Activated naive CD8-positive, alpha-beta T cell (primary cell): ENCODE data around the gene CEACAM8.
"Not testable (repeated sequence)": the region's sequence is repeated elsewhere in the genome, so short reads cannot be mapped to it uniquely, and the experiment has no call there.

Experiments
- H3K27ac Mint-ChIP-seq: one replicate; pipeline ENCODE4 v1.8.0; 2021; ENCODE audit warnings: mixed read lengths
- H3K27me3 Mint-ChIP-seq: one replicate; pipeline ENCODE4 v1.8.0; 2021; ENCODE audit warnings: mixed read lengths
- H3K36me3 Mint-ChIP-seq: one replicate; pipeline ENCODE4 v1.8.0; 2021; ENCODE audit warnings: mixed read lengths
- H3K4me1 Mint-ChIP-seq: one replicate; pipeline ENCODE4 v1.8.0; 2021; ENCODE audit warnings: low read depth, mixed read lengths
- H3K4me3 Mint-ChIP-seq: one replicate; pipeline ENCODE4 v1.8.0; 2021; ENCODE audit warnings: mild to moderate bottlenecking, mixed read lengths
- H3K9me3 Mint-ChIP-seq: one replicate; pipeline ENCODE4 v1.8.0; 2021; ENCODE audit warnings: low read depth, mixed read lengths

CEACAM8 gene

DNA sequence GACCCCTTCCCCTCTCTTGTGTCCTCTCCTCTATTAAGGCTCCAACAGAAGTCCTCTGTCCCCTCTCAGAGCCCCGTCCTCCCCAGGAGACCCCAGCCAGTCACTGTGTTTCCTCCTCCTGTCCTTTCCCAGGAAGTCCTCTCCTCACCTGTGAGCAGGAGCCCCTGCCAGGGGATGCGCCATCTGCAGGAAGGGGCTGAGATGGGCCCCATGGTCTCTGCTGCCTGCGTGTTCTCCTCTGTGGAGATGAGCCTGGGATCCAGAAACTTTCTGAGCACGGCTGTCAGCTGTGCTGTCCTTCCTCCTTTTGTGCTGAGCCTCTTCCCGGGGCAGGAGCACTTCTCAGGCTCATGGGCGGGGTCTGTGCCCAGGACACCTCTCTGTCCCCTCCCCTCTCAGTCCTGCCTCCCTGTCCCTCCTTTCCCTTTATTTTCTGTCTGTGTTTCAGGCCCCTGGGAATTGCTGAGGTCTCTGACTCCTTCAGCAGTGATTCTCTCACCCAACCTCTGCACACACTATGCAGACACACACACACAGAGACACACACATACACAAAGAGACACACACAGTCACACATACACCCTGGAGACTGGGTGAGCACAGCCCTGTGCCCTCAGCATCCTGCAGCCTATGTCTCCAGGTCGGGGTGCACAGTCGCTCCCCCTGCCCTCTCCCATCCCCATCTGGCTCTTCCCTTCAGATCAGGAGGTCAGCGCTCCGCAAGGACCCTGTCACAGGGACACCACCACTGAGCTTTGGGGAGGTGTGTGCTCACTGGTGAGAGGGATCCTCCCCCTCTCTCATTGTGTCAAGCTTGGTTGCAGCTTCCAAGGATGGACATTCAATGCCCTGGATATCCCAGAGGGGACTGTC is at the start of gene CEACAM8:
TSS of gene CEACAM8 (minus strand) at position 308 of the 873 bp plus-strand sequence. CDS start at position 212, 96 bp downstream.
- Mint-ChIP-seq H3K4me1 (no peaks in the 10 kb centered on the region), H3K36me3 (no peaks in the 10 kb centered on the region), H3K27ac (no peak within 1 kb of the TSS), H3K27me3 (peaks cover 3% of the 10 kb centered on the region), H3K9me3 (no peaks in the 10 kb centered on the region), H3K4me3 (no peak within 1 kb of the TSS)

DNA sequence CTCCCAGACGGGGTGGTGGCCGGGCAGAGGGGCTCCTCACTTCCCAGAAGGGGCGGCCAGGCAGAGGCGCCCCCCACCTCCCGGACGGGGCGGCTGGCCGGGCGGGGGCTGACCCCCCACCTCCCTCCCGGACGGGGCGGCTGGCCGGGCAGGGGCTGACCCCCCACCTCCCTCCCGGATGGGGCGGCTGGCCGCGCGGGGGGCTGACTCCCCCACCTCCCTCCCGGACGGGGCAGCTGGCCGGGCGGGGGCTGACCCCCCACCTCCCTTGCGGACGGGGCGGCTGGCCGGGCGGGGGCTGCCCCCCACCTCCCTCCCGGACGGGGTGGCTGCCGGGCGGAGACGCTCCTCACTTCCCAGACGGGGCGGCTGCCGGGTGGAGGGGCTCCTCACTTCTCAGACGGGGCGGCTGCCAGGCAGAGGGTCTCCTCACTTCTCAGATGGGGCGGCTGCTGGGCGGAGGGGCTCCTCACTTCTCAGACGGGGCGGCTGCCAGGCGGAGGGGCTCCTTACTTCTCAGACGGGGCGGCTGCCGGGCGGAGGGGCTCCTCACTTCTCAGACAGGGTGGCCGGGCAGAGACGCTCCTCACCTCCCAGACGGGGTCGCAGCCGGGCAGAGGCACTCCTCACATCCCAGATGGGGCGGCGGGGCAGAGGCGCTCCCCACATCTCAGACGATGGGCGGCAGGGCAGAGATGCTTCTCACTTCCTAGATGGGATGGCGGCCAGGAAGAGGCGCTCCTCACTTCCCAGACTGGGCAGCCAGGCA is 44.8 kb upstream of the CEACAM8 start:
- H3K36me3 Mint-ChIP-seq, H3K4me1 Mint-ChIP-seq, H3K27ac Mint-ChIP-seq, H3K4me3 Mint-ChIP-seq, H3K9me3 Mint-ChIP-seq: not testable (repeated sequence)
- H3K27me3 Mint-ChIP-seq, result peaks cover 18% of the 10 kb centered on the region

DNA sequence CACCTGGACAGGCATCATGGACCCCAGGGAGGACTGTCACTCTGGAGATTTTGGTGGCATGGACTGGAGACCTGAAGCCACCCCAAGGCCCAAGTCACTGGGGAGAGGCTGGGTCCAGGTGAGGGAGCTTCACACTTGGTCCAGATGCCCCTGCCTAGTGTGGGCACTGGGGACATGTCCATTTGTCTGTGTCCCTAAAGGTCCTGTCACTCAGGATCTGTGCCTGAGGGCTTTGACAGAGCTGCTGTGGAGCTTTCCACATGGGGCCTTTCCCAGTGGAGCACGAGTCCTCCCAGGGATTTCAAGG is 40.5 kb upstream of the CEACAM8 start:
- no peaks in the 10 kb centered on the region for H3K36me3 Mint-ChIP-seq
- no peaks in the 10 kb centered on the region for H3K9me3 Mint-ChIP-seq
- no peaks in the 10 kb centered on the region for H3K4me1 Mint-ChIP-seq
- peaks cover 8% of the 10 kb centered on the region for H3K27me3 Mint-ChIP-seq
- H3K4me3 Mint-ChIP-seq, result no peak overlapping the region
- no peak overlapping the region for H3K27ac Mint-ChIP-seq

GRCh38 chr19:42634409-42635232 is 39.9 kb upstream of the CEACAM8 start:
- no peak overlapping the region for H3K27ac Mint-ChIP-seq
- H3K9me3 Mint-ChIP-seq, result no peaks in the 10 kb centered on the region
- no peaks in the 10 kb centered on the region for H3K4me1 Mint-ChIP-seq
- no peaks in the 10 kb centered on the region for H3K36me3 Mint-ChIP-seq
- H3K27me3 Mint-ChIP-seq, result peaks cover 8% of the 10 kb centered on the region
- no peak overlapping the region for H3K4me3 Mint-ChIP-seq

- peak overlapping the region; percentile 4 for H3K27ac Mint-ChIP-seq
- H3K27me3 Mint-ChIP-seq, result peaks cover 11% of the 10 kb centered on the region
These were observed 34.5 kb upstream of the CEACAM8 start for GRCh38 chr19:42629191-42629590.

GRCh38 chr19:42628411-42629140 is 33.9 kb upstream of the CEACAM8 start:
- H3K4me3 Mint-ChIP-seq, result peak overlapping the region; percentile 11
- peaks cover 11% of the 10 kb centered on the region for H3K27me3 Mint-ChIP-seq
- H3K27ac Mint-ChIP-seq, result peak overlapping the region; percentile 46
- H3K36me3 Mint-ChIP-seq, result no peaks in the 10 kb centered on the region
- no peaks in the 10 kb centered on the region for H3K9me3 Mint-ChIP-seq
- peaks cover 15% of the 10 kb centered on the region for H3K4me1 Mint-ChIP-seq

More at GRCh38 chr19:42629191-42629590, 34.5 kb upstream of the CEACAM8 start:
- no peak overlapping the region for H3K4me3 Mint-ChIP-seq
- no peaks in the 10 kb centered on the region for H3K9me3 Mint-ChIP-seq
- H3K4me1 Mint-ChIP-seq, result peaks cover 15% of the 10 kb centered on the region
- no peaks in the 10 kb centered on the region for H3K36me3 Mint-ChIP-seq

- Mint-ChIP-seq H3K4me3 (no peak overlapping the region), H3K36me3 (no peaks in the 10 kb centered on the region), H3K9me3 (no peaks in the 10 kb centered on the region), H3K27ac (peak overlapping the region; percentile 46), H3K27me3 (peaks cover 9% of the 10 kb centered on the region), H3K4me1 (peaks cover 15% of the 10 kb centered on the region)
These were observed 33.2 kb upstream of the CEACAM8 start for GRCh38 chr19:42627916-42628315.

- H3K9me3 Mint-ChIP-seq, result no peaks in the 10 kb centered on the region
- peaks cover 9% of the 10 kb centered on the region for H3K27me3 Mint-ChIP-seq
- H3K4me3 Mint-ChIP-seq, result no peak overlapping the region
- peaks cover 15% of the 10 kb centered on the region for H3K4me1 Mint-ChIP-seq
- no peak overlapping the region for H3K27ac Mint-ChIP-seq
- no peaks in the 10 kb centered on the region for H3K36me3 Mint-ChIP-seq
These were observed 31.5 kb upstream of the CEACAM8 start for GRCh38 chr19:42626181-42626580.

- Mint-ChIP-seq H3K27me3 (peaks cover 12% of the 10 kb centered on the region), H3K4me3 (no peak overlapping the region), H3K36me3 (no peaks in the 10 kb centered on the region)
These were observed 24.5 kb upstream of the CEACAM8 start for GRCh38 chr19:42619271-42619670.

GRCh38 chr19:42613666-42614065 is 18.9 kb upstream of the CEACAM8 start:
- Mint-ChIP-seq H3K27ac (no peak overlapping the region), H3K36me3 (no peaks in the 10 kb centered on the region), H3K4me3 (no peak overlapping the region), H3K9me3 (no peaks in the 10 kb centered on the region), H3K4me1 (no peaks in the 10 kb centered on the region), H3K27me3 (peaks cover 12% of the 10 kb centered on the region)

More at GRCh38 chr19:42619271-42619670, 24.5 kb upstream of the CEACAM8 start:
- Mint-ChIP-seq H3K27ac (no peak overlapping the region), H3K9me3 (no peaks in the 10 kb centered on the region), H3K4me1 (no peaks in the 10 kb centered on the region)

DNA sequence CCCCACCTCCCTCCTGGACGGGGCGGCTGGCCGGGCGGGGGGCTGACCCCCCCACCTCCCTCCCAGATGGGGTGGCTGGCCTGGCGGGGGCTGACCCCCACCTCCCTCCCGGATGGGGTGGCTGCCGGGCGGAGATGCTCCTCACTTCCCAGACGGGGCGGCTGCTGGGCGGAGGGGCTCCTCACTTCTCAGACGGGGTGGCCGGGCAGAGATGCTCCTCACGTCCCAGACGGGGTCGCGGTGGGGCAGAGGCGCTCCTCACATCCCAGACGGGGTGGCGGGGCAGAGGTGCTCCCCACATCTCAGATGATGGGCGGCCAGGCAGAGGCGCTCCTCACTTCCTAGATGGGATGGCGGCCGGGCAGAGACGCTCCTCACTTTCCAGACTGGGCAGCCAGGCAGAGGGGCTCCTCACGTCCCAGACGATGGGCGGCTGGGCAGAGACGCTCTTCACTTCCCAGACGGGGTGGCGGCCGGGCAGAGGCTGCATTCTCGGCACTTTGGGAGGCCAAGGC is 15.7 kb upstream of the CEACAM8 start:
- not testable (repeated sequence) for H3K4me3 Mint-ChIP-seq, H3K9me3 Mint-ChIP-seq, H3K27ac Mint-ChIP-seq, H3K4me1 Mint-ChIP-seq, H3K36me3 Mint-ChIP-seq
- H3K27me3 Mint-ChIP-seq, result peaks cover 16% of the 10 kb centered on the region

DNA sequence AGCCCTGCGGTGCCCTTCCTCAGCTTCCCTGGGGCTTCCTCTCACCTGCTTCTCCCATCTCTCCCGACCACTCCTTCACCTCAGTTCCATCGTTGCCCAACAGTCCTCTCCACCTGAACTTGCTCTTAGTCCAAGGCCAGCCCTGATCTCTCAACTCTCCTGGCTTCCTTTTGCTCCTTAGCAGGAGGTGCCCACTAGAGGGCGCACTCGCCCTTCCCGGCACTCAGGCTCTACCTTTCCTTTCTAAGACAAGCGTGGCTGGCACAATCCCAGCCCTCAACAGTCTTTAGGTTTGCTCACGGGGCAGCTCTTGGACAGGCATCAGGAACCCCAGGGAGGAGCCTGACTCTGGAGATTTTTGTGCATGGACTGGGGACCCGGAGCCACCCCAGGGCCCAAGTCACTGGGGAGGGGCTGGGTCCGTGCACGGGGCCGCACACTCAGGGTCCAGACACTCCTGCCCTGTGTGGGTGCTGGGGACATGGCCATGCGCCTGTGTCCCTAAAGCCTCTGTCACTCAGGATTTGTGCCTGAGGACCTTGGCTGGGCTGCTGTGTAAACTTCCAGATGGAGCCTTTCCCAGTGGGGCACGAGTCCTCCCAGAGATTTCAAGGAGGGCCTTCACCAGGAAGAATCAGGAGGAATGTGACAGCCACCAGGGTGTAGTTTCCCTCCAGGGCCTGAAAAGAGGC is 12.1 kb upstream of the CEACAM8 start:
- H3K27me3 Mint-ChIP-seq, result peaks cover 27% of the 10 kb centered on the region
- no peak overlapping the region for H3K4me3 Mint-ChIP-seq
- H3K4me1 Mint-ChIP-seq, result no peaks in the 10 kb centered on the region
- H3K9me3 Mint-ChIP-seq, result no peaks in the 10 kb centered on the region
- no peaks in the 10 kb centered on the region for H3K36me3 Mint-ChIP-seq
- no peak overlapping the region for H3K27ac Mint-ChIP-seq

- Mint-ChIP-seq H3K4me1 (no peaks in the 10 kb centered on the region), H3K27ac (no peak overlapping the region), H3K36me3 (no peaks in the 10 kb centered on the region), H3K27me3 (peaks cover 25% of the 10 kb centered on the region), H3K4me3 (no peak overlapping the region), H3K9me3 (no peaks in the 10 kb centered on the region)
These were observed 7.2 kb upstream of the CEACAM8 start for GRCh38 chr19:42601811-42602443.
